PC-3 (cell line): Measurements from ENCODE around the gene KCNH8. TPM values are rescaled to one million over a fixed set of nuclear protein-coding genes. Genes with fewer than 3 reads are reported as not detected.

Experiments used
- ATAC-seq: fragments of 200-7000 bp; cut with Tn5 transposase; 2 replicates; pipeline ENCODE4 v1.9.1; 2020; ENCODE audit warnings: mild to moderate bottlenecking, moderate library complexity
- BruUV-seq: library from RNA; stranded (reverse); fragments of 400-500 nt; replicated peaks from 2 replicates; lab custom pipeline; 2021; lab: Mats Ljungman, UMichigan
- CTCF ChIA-PET: fragments of 300-600 bp; sonication (Branson Sonifier 250); formaldehyde crosslinking; loops from one replicate; lab custom pipeline; 2022; ENCODE audit warnings: antibody characterized with exemption; lab: Charles Lee
- POLR2A ChIA-PET: fragments of 300-600 bp; sonication (Branson Sonifier 250); formaldehyde crosslinking; loops from one replicate; lab custom pipeline; 2022; ENCODE audit warnings: antibody characterized with exemption; ENCODE audit not compliant: unreplicated experiment; lab: Charles Lee
- DNase-seq: peaks from one replicate; pipeline ENCODE4 v3.0.0-alpha.2; 2015
- H2AFZ ChIP-seq: fragments of 300-600 bp; sonication (generic); 2 replicates; pipeline ENCODE4 v1.6.0; 2016; ENCODE audit warnings: antibody characterized with exemption, low read length
- H3F3A ChIP-seq: fragments of 300-600 bp; sonication (generic); one replicate; pipeline ENCODE4 v1.6.0; 2017; ENCODE audit warnings: antibody characterized with exemption, low read length, control low read depth, mild to moderate bottlenecking; ENCODE audit not compliant: unreplicated experiment
- H3K27ac ChIP-seq: fragments of 300-600 bp; sonication (generic); 2 replicates; pipeline ENCODE4 v1.5.1; 2016; ENCODE audit warnings: mild to moderate bottlenecking, low read length
- H3K27me3 ChIP-seq: fragments of 300-600 bp; sonication (generic); 2 replicates; pipeline ENCODE4 v1.6.1; 2016; ENCODE audit warnings: low read length, mixed read lengths
- H3K36me3 ChIP-seq: fragments of 300-600 bp; sonication (generic); 2 replicates; pipeline ENCODE4 v1.6.1; 2016; ENCODE audit warnings: low read depth, mixed run types, low read length, mixed read lengths
- H3K4me1 ChIP-seq: fragments of 300-600 bp; sonication (generic); 2 replicates; pipeline ENCODE4 v1.5.1; 2016; ENCODE audit warnings: low read length; ENCODE audit not compliant: insufficient read depth
- H3K4me2 ChIP-seq: fragments of 300-600 bp; sonication (generic); 2 replicates; pipeline ENCODE4 v1.6.0; 2016; ENCODE audit warnings: low read length
- H3K4me3 ChIP-seq: fragments of 300-600 bp; sonication (generic); 2 replicates; pipeline ENCODE4 v1.5.1; 2016; ENCODE audit warnings: mild to moderate bottlenecking, low read length, mixed read lengths
- H3K79me2 ChIP-seq: fragments of 300-600 bp; sonication (generic); 2 replicates; pipeline ENCODE4 v1.6.1; 2017; ENCODE audit warnings: low read length, mixed read lengths
- H3K9ac ChIP-seq: fragments of 300-600 bp; sonication (generic); 2 replicates; pipeline ENCODE4 v1.6.0; 2016; ENCODE audit warnings: mild to moderate bottlenecking, low read length
- H3K9me2 ChIP-seq: fragments of 300-600 bp; sonication (generic); replicated peaks from 2 replicates; pipeline ENCODE4 v1.6.1; 2016; ENCODE audit warnings: mixed run types, low read length, mixed read lengths
- H3K9me3 ChIP-seq: fragments of 300-600 bp; sonication (generic); 2 replicates; pipeline ENCODE4 v1.6.1; 2016; ENCODE audit warnings: low read length, mixed read lengths
- H4K20me1 ChIP-seq: fragments of 300-600 bp; sonication (generic); 2 replicates; pipeline ENCODE4 v1.6.1; 2016; ENCODE audit warnings: low read length, mixed read lengths
- CTCF ChIP-seq: fragments of 300-600 bp; sonication (generic); conservative IDR thresholded peaks from 2 replicates; pipeline ENCODE4 v1.5.1; 2017; ENCODE audit warnings: antibody characterized with exemption, low read depth, mild to moderate bottlenecking, low read length
- EZH2 ChIP-seq: fragments of 300-600 bp; sonication (generic); IDR thresholded peaks from one replicate; pipeline ENCODE4 v1.6.1; 2017; ENCODE audit warnings: antibody characterized with exemption, mild to moderate bottlenecking, low read length; ENCODE audit not compliant: unreplicated experiment
- EZH2phosphoT487 ChIP-seq: fragments of 300-600 bp; sonication (generic); IDR thresholded peaks from 2 replicates; pipeline ENCODE4 v1.6.1; 2018; ENCODE audit warnings: mild to moderate bottlenecking, antibody characterized with exemption, low read length, borderline replicate concordance
- intact Hi-C: fragments of 100-400 bp; cut with micrococcal nuclease; formaldehyde crosslinking; loops from 2 replicates; pipeline ENCODE4 v1.9.0; 2023
- total RNA-seq: library from RNA; depleted of rRNA; stranded (reverse); fragments of >200 nt; gene quantifications from 2 replicates; pipeline ENCODE4 v1.2.3, GENCODE V29; 2014

KCNH8 gene
- total RNA-seq, 1 experiment from 2014 or later, result not detected

GRCh38 chr3:19254784-19255338, 106.6 kb downstream of the KCNH8 start:
- Histone ChIP-seq H3K9me2 (no peaks in the 10 kb centered on the region), H3F3A (no peaks in the 10 kb centered on the region), H3K9me3 (no peaks in the 10 kb centered on the region), H3K4me2 (no peak overlapping the region), H3K27me3 (peaks cover 10% of the 10 kb centered on the region; the same call in 1 of the 2 replicates), H3K4me1 (no peaks in the 10 kb centered on the region), H4K20me1 (no peaks in the 10 kb centered on the region), H2AFZ (no peak overlapping the region), H3K36me3 (no peaks in the 10 kb centered on the region), H3K9ac (no peak overlapping the region), H3K4me3 (no peak overlapping the region), H3K27ac (no peak overlapping the region), H3K79me2 (no peaks in the 10 kb centered on the region)
- POLR2A ChIA-PET, result no interaction called here
- TF ChIP-seq EZH2phosphoT487 (no peak), CTCF (no peak), EZH2 (no peak)
- CTCF ChIA-PET, result no interaction called here
- DNase-seq (no peak), ATAC-seq (no peak)
- no TSS peak for BruUV-seq
- intact Hi-C loops, result no loop called here

- no peaks in the 10 kb centered on the region for H3K79me2 ChIP-seq
- no peaks in the 10 kb centered on the region for H3K9me2 ChIP-seq
- H3F3A ChIP-seq, result no peaks in the 10 kb centered on the region
- intact Hi-C loops, result no loop called here
- peaks cover 10% of the 10 kb centered on the region; the same call in 1 of the 2 replicates for H3K27me3 ChIP-seq
- no TSS peak for BruUV-seq
- no peak overlapping the region for H3K4me3 ChIP-seq
- no peak overlapping the region for H3K4me2 ChIP-seq
- no peaks in the 10 kb centered on the region for H4K20me1 ChIP-seq
- no peaks in the 10 kb centered on the region for H3K36me3 ChIP-seq
- no peak overlapping the region for H3K27ac ChIP-seq
- no peak overlapping the region for H3K9ac ChIP-seq
- ATAC-seq (no peak), DNase-seq (no peak)
- no peaks in the 10 kb centered on the region for H3K4me1 ChIP-seq
- TF ChIP-seq EZH2, result no peak
- TF ChIP-seq CTCF, result no peak
- TF ChIP-seq EZH2phosphoT487, result no peak
- no peaks in the 10 kb centered on the region for H3K9me3 ChIP-seq
- ChIA-PET CTCF (no interaction called here), POLR2A (no interaction called here)
- no peak overlapping the region for H2AFZ ChIP-seq
These were observed 108.0 kb downstream of the KCNH8 start for GRCh38 chr3:19256313-19256712.

DNA sequence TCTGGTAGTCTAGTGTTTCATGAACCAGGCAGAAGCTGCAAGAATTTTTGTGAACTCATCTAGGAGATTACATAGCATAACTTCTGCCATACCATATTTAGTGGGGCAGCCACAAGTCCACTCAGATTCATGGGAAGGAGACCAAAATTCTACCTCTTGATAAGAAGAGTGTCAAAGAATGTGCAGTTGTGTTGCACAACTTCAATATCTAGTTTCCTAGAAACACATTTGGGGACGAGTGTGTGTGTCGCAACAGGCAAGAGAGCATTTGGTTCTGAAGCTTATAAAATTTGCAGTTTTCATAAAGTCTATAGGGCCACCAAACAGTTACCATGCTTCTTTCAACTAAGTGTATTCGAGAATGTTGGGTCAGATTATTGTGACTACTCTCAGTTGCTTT, 115.3 kb downstream of the KCNH8 start:
- intact Hi-C loops, result no loop called here
- no peaks in the 10 kb centered on the region for H3K27me3 ChIP-seq
- H4K20me1 ChIP-seq, result no peaks in the 10 kb centered on the region
- TF ChIP-seq CTCF (no peak), EZH2phosphoT487 (no peak), EZH2 (no peak)
- no peak overlapping the region for H3K4me2 ChIP-seq
- no peaks in the 10 kb centered on the region for H3K4me1 ChIP-seq
- ATAC-seq, result no peak
- no peak overlapping the region for H2AFZ ChIP-seq
- no peak for DNase-seq
- H3K9ac ChIP-seq, result no peak overlapping the region
- ChIA-PET POLR2A (no interaction called here), CTCF (no interaction called here)
- H3K4me3 ChIP-seq, result no peak overlapping the region
- H3F3A ChIP-seq, result no peaks in the 10 kb centered on the region
- no peaks in the 10 kb centered on the region for H3K9me3 ChIP-seq
- H3K79me2 ChIP-seq, result no peaks in the 10 kb centered on the region
- no peaks in the 10 kb centered on the region for H3K9me2 ChIP-seq
- H3K27ac ChIP-seq, result no peak overlapping the region
- no TSS peak for BruUV-seq
- no peaks in the 10 kb centered on the region for H3K36me3 ChIP-seq
